Calu3 (cell line): Measurements from ENCODE around the gene NPAS3. TPM values are rescaled to one million over a fixed set of nuclear protein-coding genes. Genes with fewer than 3 reads are reported as not detected.

ENCODE experiments used
- BruUV-seq: library from RNA; stranded (reverse); fragments of 400-500 nt; replicated peaks from 2 replicates; lab custom pipeline; 2021; lab: Mats Ljungman, UMichigan
- CTCF ChIA-PET: fragments of 300-600 bp; sonication (Branson Sonifier 250); formaldehyde crosslinking; loops from one replicate; lab custom pipeline; 2022; ENCODE audit warnings: antibody characterized with exemption; lab: Charles Lee
- DNase-seq: peaks from one replicate; pipeline ENCODE4 v3.0.0; 2022
- H3K27ac Mint-ChIP-seq: one replicate; pipeline ENCODE4 v1.8.0; 2022; ENCODE audit warnings: mixed read lengths; ENCODE audit not compliant: unreplicated experiment
- H3K27me3 Mint-ChIP-seq: one replicate; pipeline ENCODE4 v1.8.0; 2022; ENCODE audit warnings: mixed read lengths; ENCODE audit not compliant: unreplicated experiment
- H3K36me3 Mint-ChIP-seq: one replicate; pipeline ENCODE4 v1.8.0; 2022; ENCODE audit warnings: mild to moderate bottlenecking, moderate library complexity, mixed read lengths; ENCODE audit not compliant: insufficient read depth, unreplicated experiment
- H3K4me1 Mint-ChIP-seq: one replicate; pipeline ENCODE4 v1.8.0; 2022; ENCODE audit warnings: mild to moderate bottlenecking, low read depth, mixed read lengths; ENCODE audit not compliant: unreplicated experiment
- H3K4me3 Mint-ChIP-seq: one replicate; pipeline ENCODE4 v1.8.0; 2022; ENCODE audit warnings: mild to moderate bottlenecking, low read depth, moderate library complexity, mixed read lengths; ENCODE audit not compliant: unreplicated experiment
- H3K9me3 Mint-ChIP-seq: one replicate; pipeline ENCODE4 v1.8.0; 2022; ENCODE audit warnings: low read depth, mixed read lengths; ENCODE audit not compliant: unreplicated experiment
- intact Hi-C: fragments of 100-400 bp; cut with micrococcal nuclease; formaldehyde crosslinking; loops from one replicate; pipeline ENCODE4 v1.10.0; 2022; ENCODE audit not compliant: unreplicated experiment
- total RNA-seq: library from RNA; stranded (reverse); gene quantifications from 2 replicates; pipeline ENCODE4 v1.2.3, GENCODE V29; 2022
- TF ChIP-seq, protein P1 (sequence below): fragments of 200-600 bp; IDR thresholded peaks from one replicate; pipeline ENCODE4 v1.8.0; 2022; ENCODE audit warnings: antibody characterized with exemption; ENCODE audit not compliant: unreplicated experiment

The NPAS3 gene
- total RNA-seq, 1 experiment from 2014 or later = not detected

DNA sequence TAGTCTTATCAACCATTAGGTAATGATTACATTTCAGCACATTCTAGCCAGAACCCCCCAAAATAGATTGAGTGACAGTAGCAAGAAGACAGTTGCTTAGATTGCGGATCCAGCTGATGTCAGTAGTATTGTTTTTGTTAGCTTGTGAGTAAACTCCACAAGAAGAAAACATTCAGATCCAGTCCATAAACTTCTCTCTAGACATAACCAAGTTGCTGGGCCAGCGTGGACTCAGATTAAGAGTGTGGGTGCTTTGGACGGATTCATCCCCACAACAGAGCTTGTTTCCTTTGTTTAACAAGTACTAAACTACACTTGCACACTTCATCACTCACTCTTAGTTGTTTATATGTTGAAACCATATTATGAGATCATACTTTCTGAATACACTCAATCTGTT, 293.4 kb downstream of the NPAS3 start:
- H3K9me3 Mint-ChIP-seq = no peaks in the 10 kb centered on the region
- H3K4me1 Mint-ChIP-seq = no peaks in the 10 kb centered on the region
- H3K27ac Mint-ChIP-seq = no peak overlapping the region
- peaks cover 9% of the 10 kb centered on the region for H3K27me3 Mint-ChIP-seq
- intact Hi-C loops = no loop called here
- H3K4me3 Mint-ChIP-seq = no peak overlapping the region
- H3K36me3 Mint-ChIP-seq = no peaks in the 10 kb centered on the region
- no peak for DNase-seq
- TF ChIP-seq, protein P1, sequence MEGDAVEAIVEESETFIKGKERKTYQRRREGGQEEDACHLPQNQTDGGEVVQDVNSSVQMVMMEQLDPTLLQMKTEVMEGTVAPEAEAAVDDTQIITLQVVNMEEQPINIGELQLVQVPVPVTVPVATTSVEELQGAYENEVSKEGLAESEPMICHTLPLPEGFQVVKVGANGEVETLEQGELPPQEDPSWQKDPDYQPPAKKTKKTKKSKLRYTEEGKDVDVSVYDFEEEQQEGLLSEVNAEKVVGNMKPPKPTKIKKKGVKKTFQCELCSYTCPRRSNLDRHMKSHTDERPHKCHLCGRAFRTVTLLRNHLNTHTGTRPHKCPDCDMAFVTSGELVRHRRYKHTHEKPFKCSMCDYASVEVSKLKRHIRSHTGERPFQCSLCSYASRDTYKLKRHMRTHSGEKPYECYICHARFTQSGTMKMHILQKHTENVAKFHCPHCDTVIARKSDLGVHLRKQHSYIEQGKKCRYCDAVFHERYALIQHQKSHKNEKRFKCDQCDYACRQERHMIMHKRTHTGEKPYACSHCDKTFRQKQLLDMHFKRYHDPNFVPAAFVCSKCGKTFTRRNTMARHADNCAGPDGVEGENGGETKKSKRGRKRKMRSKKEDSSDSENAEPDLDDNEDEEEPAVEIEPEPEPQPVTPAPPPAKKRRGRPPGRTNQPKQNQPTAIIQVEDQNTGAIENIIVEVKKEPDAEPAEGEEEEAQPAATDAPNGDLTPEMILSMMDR = no peak
- no TSS peak for BruUV-seq
- CTCF ChIA-PET = no interaction called here

DNA sequence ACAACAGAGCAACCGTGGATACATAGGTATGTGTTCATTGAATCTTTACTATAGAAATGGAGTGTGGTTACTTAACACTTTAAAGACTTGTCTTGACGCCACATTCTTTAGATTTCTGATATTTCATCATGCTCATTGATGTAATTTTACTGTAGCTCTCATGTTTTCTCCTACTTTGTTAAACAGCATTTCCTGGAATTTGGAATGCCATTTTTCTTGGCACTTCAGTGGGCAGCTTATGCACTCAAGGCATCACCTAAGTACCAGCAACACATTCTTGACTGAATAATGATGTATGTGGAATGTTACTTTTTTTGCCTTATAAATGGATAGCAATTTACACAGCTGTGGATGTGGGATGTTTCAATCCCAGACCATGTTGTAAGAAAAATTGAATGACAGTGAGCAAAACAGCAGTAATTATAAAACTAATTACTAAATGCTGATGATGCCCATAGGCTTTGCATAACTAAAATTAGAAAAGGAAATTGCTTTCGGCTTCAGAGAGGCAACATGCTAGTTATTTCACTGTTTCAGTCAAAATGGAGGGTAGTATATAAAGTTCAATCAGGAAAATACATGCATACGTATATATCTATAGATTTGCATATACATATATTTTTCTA, 298.5 kb downstream of the NPAS3 start:
- CTCF ChIA-PET = no interaction called here
- no peaks in the 10 kb centered on the region for H3K4me1 Mint-ChIP-seq
- H3K36me3 Mint-ChIP-seq = no peaks in the 10 kb centered on the region
- DNase-seq = no peak
- no peaks in the 10 kb centered on the region for H3K27me3 Mint-ChIP-seq
- intact Hi-C loops = no loop called here
- TF ChIP-seq, protein P1 = no peak
- no TSS peak for BruUV-seq
- no peak overlapping the region for H3K27ac Mint-ChIP-seq
- no peaks in the 10 kb centered on the region for H3K9me3 Mint-ChIP-seq
- H3K4me3 Mint-ChIP-seq = no peak overlapping the region

DNA sequence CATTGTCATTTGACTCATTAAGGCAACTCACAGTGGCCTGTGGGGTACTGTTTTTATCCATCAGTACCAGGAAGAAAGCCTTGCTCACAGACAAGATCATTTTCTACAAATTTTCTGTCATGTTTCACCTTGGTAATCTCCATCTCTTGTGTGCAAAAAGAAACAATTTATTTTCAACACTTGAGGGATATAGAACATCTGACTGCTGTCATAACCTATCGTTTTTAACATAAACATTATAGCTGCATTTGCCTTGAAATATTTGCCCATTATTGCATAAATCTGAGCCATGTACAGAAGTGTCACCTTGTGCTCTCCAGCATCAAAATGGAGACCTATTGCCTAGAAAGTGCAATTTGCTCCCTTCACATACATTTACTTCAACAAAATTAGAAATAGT, 300.8 kb downstream of the NPAS3 start:
- CTCF ChIA-PET = no interaction called here
- Mint-ChIP-seq H3K9me3 (no peaks in the 10 kb centered on the region), H3K36me3 (no peaks in the 10 kb centered on the region), H3K4me3 (no peak overlapping the region), H3K27ac (no peak overlapping the region), H3K27me3 (no peaks in the 10 kb centered on the region), H3K4me1 (no peaks in the 10 kb centered on the region)
- DNase-seq = no peak
- no TSS peak for BruUV-seq
- intact Hi-C loops = no loop called here
- TF ChIP-seq, protein P1 = no peak

DNA sequence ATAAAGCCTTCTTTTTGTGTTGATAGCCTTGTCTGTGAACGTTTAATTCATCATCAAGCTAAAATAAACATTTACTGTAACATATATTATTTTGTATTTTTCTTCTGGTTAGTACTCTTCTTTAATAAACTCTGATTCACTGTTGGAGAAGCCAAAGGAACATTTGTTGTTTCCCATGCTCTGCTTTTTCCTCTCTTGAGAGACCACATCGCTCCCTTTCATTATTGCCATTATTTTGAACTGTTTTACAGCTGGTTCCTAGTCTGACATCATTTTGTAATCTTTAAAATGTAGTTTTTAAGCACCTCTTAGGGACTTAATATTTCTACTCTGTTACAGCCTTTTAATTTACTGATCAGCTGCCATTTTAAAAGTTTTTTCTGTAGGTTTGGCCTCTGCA, 301.8 kb downstream of the NPAS3 start:
- no peaks in the 10 kb centered on the region for H3K9me3 Mint-ChIP-seq
- CTCF ChIA-PET = no interaction called here
- H3K27me3 Mint-ChIP-seq = no peaks in the 10 kb centered on the region
- no peak for DNase-seq
- no peak overlapping the region for H3K27ac Mint-ChIP-seq
- no peak overlapping the region for H3K4me3 Mint-ChIP-seq
- intact Hi-C loops = no loop called here
- BruUV-seq = no TSS peak
- no peaks in the 10 kb centered on the region for H3K36me3 Mint-ChIP-seq
- no peaks in the 10 kb centered on the region for H3K4me1 Mint-ChIP-seq
- TF ChIP-seq, protein P1 = no peak
